Prostate gland (tissue), 2 donors: ENCODE data around the gene DCDC2B. TPM values are rescaled to one million over a fixed set of nuclear protein-coding genes. Genes with fewer than 3 reads are reported as not detected.

Experiments
- DNase-seq: peaks from one replicate; pipeline ENCODE4 v3.0.0-alpha.2; 2019; ENCODE audit warnings: low spot score
- H3K27ac ChIP-seq, 2 donors: fragments of 200-600 bp; sonication (generic); 2 replicates each; pipeline ENCODE4 v1.5.1; 2017 to 2019
- H3K27me3 ChIP-seq: fragments of 200-600 bp; sonication (generic); replicated peaks from 2 replicates; pipeline ENCODE4 v1.5.1; 2019; ENCODE audit not compliant: insufficient read depth
- H3K36me3 ChIP-seq, 2 donors: fragments of 200-600 bp; sonication (generic); 1 replicate in 1 of 2; 2 replicates in 1 of 2; pipeline versions ENCODE4 v1.5.1 to v1.8.1; 2017 to 2019
- H3K4me1 ChIP-seq: fragments of 200-600 bp; sonication (generic); replicated peaks from 2 replicates; pipeline ENCODE4 v1.5.1; 2019
- H3K4me3 ChIP-seq, 2 donors: fragments of 200-600 bp; sonication (generic); 2 replicates each; pipeline ENCODE4 v1.5.1; 2017 to 2019
- H3K9me3 ChIP-seq: fragments of 200-600 bp; sonication (generic); 2 replicates; pipeline ENCODE4 v1.5.1; 2017
- CTCF ChIP-seq, 4 experiments: fragments of 200-600 bp in 2 of 4; fragments of 450-650 bp in 2 of 4; sonication (generic) in 2 of 4; IDR thresholded peaks; 1 replicate in 3 of 4; 2 replicates in 1 of 4; pipeline ENCODE4 v1.5.1; 2016 to 2019; ENCODE audit warnings: antibody characterized with exemption in 4 of 4, mild to moderate bottlenecking in 2 of 4, moderate library complexity in 2 of 4
- POLR2A ChIP-seq: fragments of 450-650 bp; IDR thresholded peaks from one replicate; pipeline ENCODE4 v1.6.1; 2016; ENCODE audit warnings: antibody characterized with exemption, mild to moderate bottlenecking
- POLR2AphosphoS5 ChIP-seq: sonication (generic); formaldehyde crosslinking; IDR thresholded peaks from one replicate; pipeline ENCODE4 v1.6.1; 2017; ENCODE audit warnings: antibody characterized with exemption
- WGBS: methylation state at CpG from one replicate; pipeline ENCODE4 v1.1.5; 2018; 5-methylcytosine and 5-hydroxymethylcytosine counted together
- intact Hi-C: fragments of 100-400 bp; cut with DNase I; formaldehyde crosslinking; loops from one replicate; pipeline ENCODE4 v1.14.2; 2022
- total RNA-seq, 2 donors: library from RNA; depleted of rRNA; stranded (reverse); fragments of >200 nt; gene quantifications; one replicate each; pipeline ENCODE4 v1.1.0, GENCODE V29; 2016

Gene DCDC2B
- total RNA-seq, 2 donors from 2014 or later = not detected

- H3K27ac ChIP-seq = peak overlapping the region; percentile 87 to 89
- peak; percentile 31 for DNase-seq
- TF ChIP-seq CTCF (IDR thresholded peaks at IDR 0.05) = no peak
- no peak for TF ChIP-seq POLR2AphosphoS5
- no peak for TF ChIP-seq POLR2A
- no peaks in the 10 kb centered on the region for H3K4me1 ChIP-seq
- 3% methylated on average over 35 of the region's 36 CpGs for WGBS
- H3K36me3 ChIP-seq = no peaks in the 10 kb centered on the region
- H3K27me3 ChIP-seq = no peaks in the 10 kb centered on the region
- no peaks in the 10 kb centered on the region for H3K9me3 ChIP-seq
- peak overlapping the region; percentile 57 to 59 for H3K4me3 ChIP-seq
- intact Hi-C loops = loop anchor here (5.0 kb wide), 1 partner anchor 62 kb away; no protein-coding TSS in a partner anchor
These were observed 28.5 kb upstream of the DCDC2B start for GRCh38 chr1:32180186-32181060.

- no peaks in the 10 kb centered on the region for H3K27me3 ChIP-seq
- WGBS = 60% methylated on average over 9 of the region's 9 CpGs
- H3K9me3 ChIP-seq = no peaks in the 10 kb centered on the region
- H3K27ac ChIP-seq = peak overlapping the region in 1 of 2 donors; percentile 87
- peak overlapping the region in 1 of 2 donors; percentile 59 for H3K4me3 ChIP-seq
- intact Hi-C loops = loop anchor here (5.0 kb wide), 1 partner anchor 61 kb away; no protein-coding TSS in a partner anchor
- no peaks in the 10 kb centered on the region for H3K36me3 ChIP-seq
- TF ChIP-seq POLR2A = no peak
- TF ChIP-seq CTCF (IDR thresholded peaks at IDR 0.05) = no peak
- TF ChIP-seq POLR2AphosphoS5 = no peak
- no peaks in the 10 kb centered on the region for H3K4me1 ChIP-seq
- no peak for DNase-seq
These were observed 27.8 kb upstream of the DCDC2B start for GRCh38 chr1:32181065-32181464.

- H3K4me1 ChIP-seq = no peaks in the 10 kb centered on the region
These were observed 27.3 kb upstream of the DCDC2B start for GRCh38 chr1:32181563-32181962.

GRCh38 chr1:32182060-32182459 is 26.8 kb upstream of the DCDC2B start:
- H3K27ac ChIP-seq = no peak overlapping the region
- no peaks in the 10 kb centered on the region for H3K36me3 ChIP-seq
- WGBS = 79% methylated on average over 6 of the region's 6 CpGs
- no peaks in the 10 kb centered on the region for H3K9me3 ChIP-seq
- intact Hi-C loops = loop anchor here (5.0 kb wide), 1 partner anchor 60 kb away; no protein-coding TSS in a partner anchor
- no peak for DNase-seq
- no peak overlapping the region for H3K4me3 ChIP-seq
- no peak for TF ChIP-seq CTCF (IDR thresholded peaks at IDR 0.05)
- TF ChIP-seq POLR2AphosphoS5 = no peak
- TF ChIP-seq POLR2A = no peak
- no peaks in the 10 kb centered on the region for H3K4me1 ChIP-seq
- no peaks in the 10 kb centered on the region for H3K27me3 ChIP-seq

More at GRCh38 chr1:32181563-32181962, 27.3 kb upstream of the DCDC2B start:
- no peak for TF ChIP-seq CTCF (IDR thresholded peaks at IDR 0.05)
- no peak for TF ChIP-seq POLR2AphosphoS5
- TF ChIP-seq POLR2A = no peak
- Histone ChIP-seq H3K27me3 (no peaks in the 10 kb centered on the region), H3K36me3 (no peaks in the 10 kb centered on the region), H3K4me3 (no peak overlapping the region), H3K27ac (no peak overlapping the region), H3K9me3 (no peaks in the 10 kb centered on the region)
- WGBS = 63% methylated on average over 5 of the region's 5 CpGs
- intact Hi-C loops = loop anchor here (5.0 kb wide), 1 partner anchor 61 kb away; no protein-coding TSS in a partner anchor
- DNase-seq = no peak
